GM19438 (cell line): Measurements from ENCODE around the gene RNF223.
"Not testable (repeated sequence)": the region's sequence is repeated elsewhere in the genome, so short reads cannot be mapped to it uniquely, and the experiment has no call there.

Experiments used
- ATAC-seq: cut with Tn5 transposase; IDR thresholded peaks from one replicate; pipeline ENCODE4 v1.9.1; 2021; ENCODE audit warnings: low read depth; ENCODE audit not compliant: unreplicated experiment

The RNF223 gene

GRCh38 chr1:1033009-1033587 is 41.0 kb downstream of the RNF223 start:
- ATAC-seq: peak; percentile 84

- peak; percentile 6 for ATAC-seq
Observed at GRCh38 chr1:1032424-1032823, 41.7 kb downstream of the RNF223 start.

GRCh38 chr1:1031659-1032235 is 42.4 kb downstream of the RNF223 start:
- no peak for ATAC-seq

GRCh38 chr1:1030867-1031658 is 43.0 kb downstream of the RNF223 start:
- not testable (repeated sequence) for ATAC-seq

- ATAC-seq: no peak
Observed at GRCh38 chr1:1027791-1028190, 46.3 kb downstream of the RNF223 start.

GRCh38 chr1:1026599-1027413 is 47.3 kb downstream of the RNF223 start:
- no peak for ATAC-seq

GRCh38 chr1:1025730-1026129 is 48.4 kb downstream of the RNF223 start:
- no peak for ATAC-seq

GRCh38 chr1:1024771-1025699 is 49.1 kb downstream of the RNF223 start:
- no peak for ATAC-seq

GRCh38 chr1:1024149-1024770 is 49.8 kb downstream of the RNF223 start:
- ATAC-seq: no peak

GRCh38 chr1:1023700-1024099 is 50.4 kb downstream of the RNF223 start:
- ATAC-seq: no peak

GRCh38 chr1:1022302-1023009 is 51.6 kb downstream of the RNF223 start:
- no peak for ATAC-seq

- ATAC-seq: no peak
Observed at GRCh38 chr1:1021920-1022259, 52.2 kb downstream of the RNF223 start.

GRCh38 chr1:1021010-1021919 is 52.8 kb downstream of the RNF223 start:
- ATAC-seq: no peak
